GM12878 (cell line): Measurements from ENCODE around the gene MCEMP1. TPM values are rescaled to one million over a fixed set of nuclear protein-coding genes. Genes with fewer than 3 reads are reported as not detected.

Experiments used
- ATF3 ChIP-seq: IDR thresholded peaks from 2 replicates; pipeline ENCODE4 v1.6.1; 2011; ENCODE audit warnings: low read depth, mild to moderate bottlenecking, low read length, moderate library complexity, borderline replicate concordance; ENCODE audit errors: extremely low read depth
- CBFB ChIP-seq: IDR thresholded peaks from 2 replicates; pipeline ENCODE4 v1.6.1; 2016; ENCODE audit warnings: antibody characterized with exemption, low read depth
- E2F8 ChIP-seq: fragments of 450-650 bp; IDR thresholded peaks from 2 replicates; pipeline ENCODE4 v1.6.1; 2018; ENCODE audit warnings: mild to moderate bottlenecking, low read depth, moderate library complexity; ENCODE audit not compliant: partially characterized antibody
- EED ChIP-seq: sonication (generic); IDR thresholded peaks from 2 replicates; pipeline ENCODE4 v1.6.1; 2016; ENCODE audit warnings: antibody characterized with exemption, low read depth
- HDAC6 ChIP-seq: fragments of 200-600 bp; sonication (generic); IDR thresholded peaks from one replicate; pipeline ENCODE4 v1.8.0; 2017; ENCODE audit warnings: antibody characterized with exemption; ENCODE audit not compliant: unreplicated experiment
- IRF5 ChIP-seq: fragments of 450-650 bp; IDR thresholded peaks from 2 replicates; pipeline ENCODE4 v1.6.1; 2017; ENCODE audit warnings: borderline replicate concordance
- KDM1A ChIP-seq: fragments of 200-600 bp; sonication (generic); IDR thresholded peaks from 2 replicates; pipeline ENCODE4 v1.6.1; 2016; ENCODE audit warnings: borderline replicate concordance
- NFYA ChIP-seq: IDR thresholded peaks from 2 replicates; pipeline ENCODE4 v1.6.1; 2011; ENCODE audit warnings: low read depth, mild to moderate bottlenecking, low read length, improper control_type of control experiment, borderline replicate concordance
- NKRF ChIP-seq: fragments of 450-650 bp; conservative IDR thresholded peaks from 2 replicates; pipeline ENCODE4 v1.6.1; 2017; ENCODE audit warnings: mild to moderate bottlenecking, moderate library complexity
- NRF1 ChIP-seq: conservative IDR thresholded peaks from 2 replicates; pipeline ENCODE4 v1.6.1; 2011; ENCODE audit warnings: mild to moderate bottlenecking, low read depth, low read length, improper control_type of control experiment
- RAD21 ChIP-seq: IDR thresholded peaks from 2 replicates; pipeline ENCODE4 v1.6.1; 2011; ENCODE audit warnings: mild to moderate bottlenecking, low read depth, low read length, moderate library complexity; ENCODE audit not compliant: insufficient read depth
- RB1 ChIP-seq: fragments of 450-650 bp; formaldehyde crosslinking; IDR thresholded peaks from 2 replicates; pipeline ENCODE4 v1.6.1; 2017; ENCODE audit warnings: mild to moderate bottlenecking, borderline replicate concordance
- RCOR1 ChIP-seq: conservative IDR thresholded peaks from 2 replicates; pipeline ENCODE4 v1.6.1; 2012; ENCODE audit warnings: low read depth, low read length, improper control_type of control experiment
- SMAD5 ChIP-seq: IDR thresholded peaks from 2 replicates; pipeline ENCODE4 v1.6.1; 2016; ENCODE audit warnings: antibody characterized with exemption, low read depth
- SPI1 ChIP-seq: IDR thresholded peaks from 2 replicates; pipeline ENCODE4 v1.6.1; 2011; ENCODE audit warnings: low read depth, mild to moderate bottlenecking, low read length, moderate library complexity, borderline replicate concordance; ENCODE audit not compliant: insufficient read depth
- SREBF1 ChIP-seq: IDR thresholded peaks from 2 replicates; pipeline ENCODE4 v1.6.1; 2012; ENCODE audit warnings: mild to moderate bottlenecking, low read length
- STAT3 ChIP-seq: IDR thresholded peaks from 2 replicates; pipeline ENCODE4 v1.6.1; 2011; ENCODE audit warnings: low read depth, low read length, improper control_type of control experiment
- ZBED1 ChIP-seq: IDR thresholded peaks from 2 replicates; pipeline ENCODE4 v1.6.1; 2016; ENCODE audit warnings: borderline replicate concordance
- ZNF622 ChIP-seq: fragments of 450-650 bp; IDR thresholded peaks from 2 replicates; pipeline ENCODE4 v1.6.1; 2017; ENCODE audit warnings: mild to moderate bottlenecking, inconsistent platforms
- polyA plus RNA-seq, 11 experiments: library from polyadenylated mRNA; depleted of rRNA in 4 of 11; unstranded in 6 of 11; stranded (reverse) in 5 of 11; fragments of >200 nt; fragmentation: Nextera tagmentation in 4 of 11; fragmentation: Illumina TruSeq in 1 of 11; extraction: Ambion mirVana in 4 of 11; extraction: Trizol in 1 of 11; gene quantifications; 1 replicate in 1 of 11; 2 replicates in 10 of 11; pipeline versions ENCODE4 v1.2.1 to v1.2.3, GENCODE V29; 2011 to 2016; ENCODE audit warnings: inconsistent platforms in 2 of 11, missing spikeins in 2 of 11, low read depth in 1 of 11
- total RNA-seq, 4 experiments: library from RNA; depleted of rRNA in 3 of 4; stranded (reverse); fragments of >200 nt in 3 of 4; fragmentation: Illumina TruSeq in 1 of 4; extraction: Trizol in 1 of 4; gene quantifications; 2 replicates each; pipeline versions ENCODE4 v1.2.1 to v1.2.3, GENCODE V29; 2013 to 2021

The MCEMP1 gene
- total and polyA plus RNA-seq, 10 of the 15 experiments (the other 5 are each of a cell fraction or from before 2014, with no cell fraction given) = 0.08 to 0.55 (median 0.26) TPM; not detected in 1

GRCh38 chr19:7629347-7630054, 47.4 kb upstream of the MCEMP1 start, which contains the start of the genes PET100 and XAB2 (continued):
- no peak for TF ChIP-seq IRF5
- TF ChIP-seq SMAD5 = no peak
- TF ChIP-seq RAD21 = no peak
- no peak for TF ChIP-seq KDM1A
- TF ChIP-seq RB1 = peak; percentile 80; the same call in 1 of the 2 replicates
- TF ChIP-seq RCOR1 = 0 out of 2 replicates have a peak, but pooled peaks have one; percentile 69
- TF ChIP-seq NRF1 = no peak
- TF ChIP-seq ZNF622 = no peak
- no peak; the same call in 1 of the 2 replicates for TF ChIP-seq SREBF1
- no peak for TF ChIP-seq STAT3
- no peak for TF ChIP-seq ZBED1
- TF ChIP-seq NFYA = peak; percentile 87
- TF ChIP-seq HDAC6 = no peak
- peak; percentile 56; the same call in 1 of the 2 replicates for TF ChIP-seq ATF3
- peak; percentile 64; the same call in 1 of the 2 replicates for TF ChIP-seq SPI1
- TF ChIP-seq NKRF = peak; percentile 63; the same call in 1 of the 2 replicates
- TF ChIP-seq E2F8 = peak; percentile 95
- TF ChIP-seq EED = no peak
- 0 out of 2 replicates have a peak, but pooled peaks have one; percentile 50 for TF ChIP-seq CBFB
